ENCODE measurements around the gene WIPI1.

GRCh38 chr17:68497885-68498319, 40.6 kb upstream of the WIPI1 start:
- TF ChIP-seq GATA3 (IDR thresholded peaks at IDR 0.05; ENCODE audit: low read depth, low read length) (no peak), GATA2 (IDR thresholded peaks at IDR 0.05; ENCODE audit: low read depth, low read length) (no peak)

Data from SH-SY5Y (cell line).